Measurements from ENCODE around the gene ZBBX.

DNA sequence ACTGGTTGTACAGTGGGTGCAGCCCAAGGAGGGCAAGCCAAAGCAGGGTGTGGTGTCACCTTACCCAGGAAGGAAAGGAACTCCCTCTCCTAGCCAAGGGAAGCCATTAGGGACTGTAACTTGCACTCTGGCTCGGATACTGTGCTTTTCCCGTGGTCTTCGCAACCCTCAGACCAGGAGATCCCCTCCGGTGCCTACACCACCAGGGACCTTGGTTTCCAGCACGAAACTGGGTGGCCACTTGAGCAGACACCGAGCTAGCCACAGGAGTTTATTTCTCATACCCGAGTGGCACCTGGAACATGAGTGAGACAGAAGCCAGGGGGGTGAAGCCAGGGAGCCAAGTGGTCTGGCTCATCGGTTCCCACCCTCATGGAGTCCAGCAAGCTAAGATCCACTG, 90.7 kb downstream of the ZBBX start:
- TF ChIP-seq, protein P1, sequence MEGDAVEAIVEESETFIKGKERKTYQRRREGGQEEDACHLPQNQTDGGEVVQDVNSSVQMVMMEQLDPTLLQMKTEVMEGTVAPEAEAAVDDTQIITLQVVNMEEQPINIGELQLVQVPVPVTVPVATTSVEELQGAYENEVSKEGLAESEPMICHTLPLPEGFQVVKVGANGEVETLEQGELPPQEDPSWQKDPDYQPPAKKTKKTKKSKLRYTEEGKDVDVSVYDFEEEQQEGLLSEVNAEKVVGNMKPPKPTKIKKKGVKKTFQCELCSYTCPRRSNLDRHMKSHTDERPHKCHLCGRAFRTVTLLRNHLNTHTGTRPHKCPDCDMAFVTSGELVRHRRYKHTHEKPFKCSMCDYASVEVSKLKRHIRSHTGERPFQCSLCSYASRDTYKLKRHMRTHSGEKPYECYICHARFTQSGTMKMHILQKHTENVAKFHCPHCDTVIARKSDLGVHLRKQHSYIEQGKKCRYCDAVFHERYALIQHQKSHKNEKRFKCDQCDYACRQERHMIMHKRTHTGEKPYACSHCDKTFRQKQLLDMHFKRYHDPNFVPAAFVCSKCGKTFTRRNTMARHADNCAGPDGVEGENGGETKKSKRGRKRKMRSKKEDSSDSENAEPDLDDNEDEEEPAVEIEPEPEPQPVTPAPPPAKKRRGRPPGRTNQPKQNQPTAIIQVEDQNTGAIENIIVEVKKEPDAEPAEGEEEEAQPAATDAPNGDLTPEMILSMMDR (conservative IDR thresholded peaks at IDR 0.05; ENCODE audit: low read depth, low read length), result no peak
- no peak for TF ChIP-seq EZH2 (IDR thresholded peaks at IDR 0.05; ENCODE audit: low read length, unreplicated experiment)
- TF ChIP-seq EZH2phosphoT487 (IDR thresholded peaks at IDR 0.05; ENCODE audit: borderline replicate concordance, low read length), result no peak

Data from PC-3 (cell line).